H9 (cell line): ENCODE data around the gene MYOM3. TPM values are rescaled to one million over a fixed set of nuclear protein-coding genes. Genes with fewer than 3 reads are reported as not detected.

ENCODE experiments used
- DNase-seq: peaks from one replicate; pipeline ENCODE4 v3.0.0-alpha.2; 2017
- H2AFZ ChIP-seq: one replicate; pipeline ENCODE4 v1.6.1; 2013; ENCODE audit warnings: mild to moderate bottlenecking, low read length, control low read depth, moderate library complexity
- H2AK5ac ChIP-seq: 2 replicates; pipeline ENCODE4 v1.6.1; 2013; ENCODE audit warnings: low read length, control low read depth, mixed read lengths; ENCODE audit not compliant: insufficient read length
- H2BK120ac ChIP-seq: one replicate; pipeline ENCODE4 v1.6.1; 2013; ENCODE audit warnings: low read depth, mild to moderate bottlenecking, low read length, control low read depth, inconsistent platforms; ENCODE audit not compliant: poor library complexity, severe bottlenecking
- H2BK12ac ChIP-seq: 2 replicates; pipeline ENCODE4 v1.6.1; 2013; ENCODE audit warnings: low read length, control low read depth, mixed read lengths, low read depth; ENCODE audit not compliant: insufficient read length
- H2BK15ac ChIP-seq: 2 replicates; pipeline ENCODE4 v1.6.1; 2013; ENCODE audit warnings: low read depth, low read length, control low read depth
- H2BK20ac ChIP-seq: one replicate; pipeline ENCODE4 v1.6.1; 2013; ENCODE audit warnings: low read depth, mild to moderate bottlenecking, low read length, control low read depth, inconsistent platforms; ENCODE audit not compliant: poor library complexity, severe bottlenecking
- H2BK5ac ChIP-seq: 2 replicates; pipeline ENCODE4 v1.6.1; 2013; ENCODE audit warnings: low read length, control low read depth, mixed read lengths; ENCODE audit not compliant: insufficient read length
- H3K14ac ChIP-seq: 2 replicates; pipeline ENCODE4 v1.6.1; 2013; ENCODE audit warnings: low read length, control low read depth; ENCODE audit not compliant: insufficient read depth
- H3K18ac ChIP-seq: 2 replicates; pipeline ENCODE4 v1.6.1; 2013; ENCODE audit warnings: low read depth, mild to moderate bottlenecking, mixed read lengths, low read length, control low read depth; ENCODE audit not compliant: insufficient read length
- H3K23ac ChIP-seq: 2 replicates; pipeline ENCODE4 v1.6.1; 2013; ENCODE audit warnings: low read length, control low read depth, mixed read lengths, low read depth; ENCODE audit not compliant: insufficient read length
- H3K23me2 ChIP-seq: 2 replicates; pipeline ENCODE4 v1.6.1; 2013; ENCODE audit warnings: low read depth, mild to moderate bottlenecking, mixed read lengths, low read length, control low read depth; ENCODE audit not compliant: insufficient read length, poor library complexity, severe bottlenecking
- H3K27ac ChIP-seq: 2 replicates; pipeline ENCODE4 v1.5.1; 2013; ENCODE audit warnings: low read length, control low read depth, mixed read lengths, low read depth; ENCODE audit not compliant: insufficient read length
- H3K27me3 ChIP-seq: 2 replicates; pipeline ENCODE4 v1.6.1; 2013; ENCODE audit warnings: low read length, control low read depth, inconsistent platforms; ENCODE audit not compliant: insufficient read depth
- H3K4ac ChIP-seq: 2 replicates; pipeline ENCODE4 v1.6.1; 2013; ENCODE audit warnings: low read depth, mild to moderate bottlenecking, control low read depth, inconsistent platforms, low read length, moderate library complexity
- H3K4me1 ChIP-seq: 2 replicates; pipeline ENCODE4 v1.6.1; 2013; ENCODE audit warnings: low read length, control low read depth, inconsistent platforms; ENCODE audit not compliant: insufficient read depth
- H3K4me2 ChIP-seq: 2 replicates; pipeline ENCODE4 v1.6.1; 2013; ENCODE audit warnings: low read length, control low read depth, mixed read lengths; ENCODE audit not compliant: insufficient read length, insufficient read depth
- H3K56ac ChIP-seq: 2 replicates; pipeline ENCODE4 v1.6.1; 2013; ENCODE audit warnings: low read depth, mild to moderate bottlenecking, mixed read lengths, low read length, control low read depth; ENCODE audit not compliant: insufficient read length
- H3K79me1 ChIP-seq: 2 replicates; pipeline ENCODE4 v1.6.1; 2013; ENCODE audit warnings: low read depth, mild to moderate bottlenecking, moderate library complexity, low read length, control low read depth, inconsistent platforms; ENCODE audit not compliant: insufficient read depth, poor library complexity, severe bottlenecking
- H3K79me2 ChIP-seq: 2 replicates; pipeline ENCODE4 v1.6.1; 2013; ENCODE audit warnings: low read length, control low read depth, inconsistent platforms; ENCODE audit not compliant: insufficient read depth
- H3K9ac ChIP-seq: 2 replicates; pipeline ENCODE4 v1.6.1; 2013; ENCODE audit warnings: low read length, control low read depth, mixed read lengths; ENCODE audit not compliant: insufficient read length; ENCODE audit errors: extremely low read depth
- H3K9me3 ChIP-seq: one replicate; pipeline ENCODE4 v1.6.1; 2013; ENCODE audit warnings: low read depth, low read length, inconsistent platforms; ENCODE audit not compliant: control insufficient read depth
- H3T11ph ChIP-seq: one replicate; pipeline ENCODE4 v1.6.1; 2013; ENCODE audit warnings: mild to moderate bottlenecking, low read length, control low read depth, inconsistent platforms
- H4K20me1 ChIP-seq: one replicate; pipeline ENCODE4 v1.6.1; 2013; ENCODE audit not compliant: control insufficient read depth, insufficient read length, insufficient read depth
- H4K5ac ChIP-seq: 2 replicates; pipeline ENCODE4 v1.6.1; 2013; ENCODE audit warnings: low read depth, mild to moderate bottlenecking, mixed read lengths, low read length, control low read depth; ENCODE audit not compliant: insufficient read length
- H4K8ac ChIP-seq: replicated peaks from 2 replicates; pipeline ENCODE4 v1.6.1; 2013; ENCODE audit warnings: low read length, control low read depth, mixed read lengths, low read depth; ENCODE audit not compliant: insufficient read length
- H4K91ac ChIP-seq: 2 replicates; pipeline ENCODE4 v1.6.1; 2013; ENCODE audit warnings: low read depth, mild to moderate bottlenecking, moderate library complexity, mixed read lengths, low read length, control low read depth; ENCODE audit not compliant: insufficient read length
- H3K27ac Mint-ChIP-seq, 3 experiments: 2 replicates in 2 of 3; 3 replicates in 1 of 3; pipeline ENCODE4 v1.8.0; 2020 to 2021; ENCODE audit warnings: mixed read lengths in 3 of 3, mild to moderate bottlenecking in 1 of 3, moderate library complexity in 1 of 3
- H3K27me3 Mint-ChIP-seq: 2 replicates; pipeline ENCODE4 v1.8.0; 2021; ENCODE audit warnings: low read depth, mild to moderate bottlenecking, moderate library complexity, mixed read lengths
- H3K36me3 Mint-ChIP-seq, 3 experiments: 2 replicates in 2 of 3; 3 replicates in 1 of 3; pipeline ENCODE4 v1.8.0; 2020 to 2021; ENCODE audit warnings: low read depth in 3 of 3, mixed read lengths in 3 of 3; ENCODE audit not compliant: insufficient read depth in 1 of 3
- H3K4me1 Mint-ChIP-seq, 2 experiments: 2 replicates each; pipeline ENCODE4 v1.8.0; 2020; ENCODE audit warnings: mixed read lengths in 2 of 2
- H3K4me3 Mint-ChIP-seq, 2 experiments: 2 replicates in 1 of 2; 3 replicates in 1 of 2; pipeline ENCODE4 v1.8.0; 2020 to 2021; ENCODE audit warnings: mild to moderate bottlenecking in 2 of 2, mixed read lengths in 2 of 2, moderate library complexity in 1 of 2
- H3K9me3 Mint-ChIP-seq, 2 experiments: 2 replicates in 1 of 2; 3 replicates in 1 of 2; pipeline ENCODE4 v1.8.0; 2020; ENCODE audit warnings: mild to moderate bottlenecking in 2 of 2, mixed read lengths in 2 of 2, moderate library complexity in 1 of 2
- WGBS: extraction: QIAGEN DNeasy Blood & Tissue Kit; methylation state at CpG from one replicate; pipeline ENCODE4 v1.1.7; 2013; ENCODE audit warnings: missing lambda C conversion rate, low lambda C conversion rate, mixed read lengths; ENCODE audit not compliant: insufficient read length; ENCODE audit errors: extremely low coverage; 5-methylcytosine and 5-hydroxymethylcytosine counted together
- total RNA-seq: library from RNA; stranded (reverse); gene quantifications from 2 replicates; pipeline ENCODE4 v1.2.1, GENCODE V29; 2021
- TF ChIP-seq, protein P1 (sequence below): fragments of 200-600 bp; sonication (generic); conservative IDR thresholded peaks from 3 replicates; pipeline ENCODE4 v1.8.0; 2021; ENCODE audit warnings: antibody characterized with exemption, mild to moderate bottlenecking

The MYOM3 gene
- total RNA-seq, 1 experiment from 2014 or later = 0.11 TPM

DNA sequence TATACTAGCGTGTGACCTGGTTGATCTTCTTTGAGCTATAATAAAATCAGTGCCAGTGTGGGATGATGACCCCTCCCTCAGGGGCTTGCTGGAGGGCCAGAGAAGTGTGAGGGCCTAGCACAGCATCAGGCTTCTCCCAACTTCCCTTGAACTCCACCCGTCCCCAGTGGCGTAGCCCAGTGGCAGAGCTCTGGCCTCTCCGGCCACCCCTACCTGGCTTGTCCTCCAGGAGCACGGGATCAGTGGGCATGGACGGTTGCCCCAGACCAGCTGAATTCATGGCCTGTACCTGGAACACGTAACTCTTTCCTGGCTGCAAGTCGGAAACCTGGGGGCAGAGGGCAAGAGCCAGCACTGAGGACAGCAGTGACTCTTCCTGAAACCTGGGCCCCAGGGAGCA lies 36.0 kb downstream of the MYOM3 start:
- H3K56ac ChIP-seq = no peak overlapping the region
- no peak overlapping the region for H3K27ac ChIP-seq
- H4K91ac ChIP-seq = no peak overlapping the region
- no peaks in the 10 kb centered on the region; a peak in 1 of 5 replicates for H3K9me3 Mint-ChIP-seq
- H3K23ac ChIP-seq = no peak overlapping the region
- no peak for DNase-seq
- no peaks in the 10 kb centered on the region for H3K36me3 Mint-ChIP-seq
- H3K4me3 Mint-ChIP-seq = no peak overlapping the region
- no peak overlapping the region for H3T11ph ChIP-seq
- no peak overlapping the region for H2BK12ac ChIP-seq
- peaks cover 1% of the 10 kb centered on the region; the same call in 1 of the 2 replicates for H3K27me3 Mint-ChIP-seq
- H3K4me1 ChIP-seq = peaks cover 8% of the 10 kb centered on the region; the same call in 1 of the 2 replicates
- no peak overlapping the region for H4K5ac ChIP-seq
- H2BK120ac ChIP-seq = no peak overlapping the region
- no peak overlapping the region for H3K4me2 ChIP-seq
- H4K8ac ChIP-seq = no peak overlapping the region
- H4K20me1 ChIP-seq = no peaks in the 10 kb centered on the region
- no peaks in the 10 kb centered on the region for H3K79me2 ChIP-seq
- WGBS = no CpG with 5 or more reads among the region's 8 CpGs
- H3K14ac ChIP-seq = no peak overlapping the region
- H3K23me2 ChIP-seq = no peaks in the 10 kb centered on the region
- no peak overlapping the region for H2BK5ac ChIP-seq
- no peaks in the 10 kb centered on the region for H3K9me3 ChIP-seq
- H2AFZ ChIP-seq = no peak overlapping the region
- H3K27me3 ChIP-seq = no peaks in the 10 kb centered on the region
- H3K27ac Mint-ChIP-seq = no peak overlapping the region
- H2BK20ac ChIP-seq = no peak overlapping the region
- no peak overlapping the region for H3K18ac ChIP-seq
- no peak overlapping the region for H2AK5ac ChIP-seq
- no peak overlapping the region for H3K9ac ChIP-seq
- H3K79me1 ChIP-seq = no peaks in the 10 kb centered on the region
- TF ChIP-seq, protein P1, sequence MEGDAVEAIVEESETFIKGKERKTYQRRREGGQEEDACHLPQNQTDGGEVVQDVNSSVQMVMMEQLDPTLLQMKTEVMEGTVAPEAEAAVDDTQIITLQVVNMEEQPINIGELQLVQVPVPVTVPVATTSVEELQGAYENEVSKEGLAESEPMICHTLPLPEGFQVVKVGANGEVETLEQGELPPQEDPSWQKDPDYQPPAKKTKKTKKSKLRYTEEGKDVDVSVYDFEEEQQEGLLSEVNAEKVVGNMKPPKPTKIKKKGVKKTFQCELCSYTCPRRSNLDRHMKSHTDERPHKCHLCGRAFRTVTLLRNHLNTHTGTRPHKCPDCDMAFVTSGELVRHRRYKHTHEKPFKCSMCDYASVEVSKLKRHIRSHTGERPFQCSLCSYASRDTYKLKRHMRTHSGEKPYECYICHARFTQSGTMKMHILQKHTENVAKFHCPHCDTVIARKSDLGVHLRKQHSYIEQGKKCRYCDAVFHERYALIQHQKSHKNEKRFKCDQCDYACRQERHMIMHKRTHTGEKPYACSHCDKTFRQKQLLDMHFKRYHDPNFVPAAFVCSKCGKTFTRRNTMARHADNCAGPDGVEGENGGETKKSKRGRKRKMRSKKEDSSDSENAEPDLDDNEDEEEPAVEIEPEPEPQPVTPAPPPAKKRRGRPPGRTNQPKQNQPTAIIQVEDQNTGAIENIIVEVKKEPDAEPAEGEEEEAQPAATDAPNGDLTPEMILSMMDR = no peak
- H3K4me1 Mint-ChIP-seq = peaks cover 8 to 28% of the 10 kb centered on the region in 2 experiments
- no peak overlapping the region for H2BK15ac ChIP-seq
- no peak overlapping the region for H3K4ac ChIP-seq
